GM13976 (cell line): Measurements from ENCODE around the gene MAPK12.
A peak's percentile ranks its signal among the peaks of the same experiment; 100 is the strongest.

Experiments
- DNase-seq: peaks from one replicate; pipeline ENCODE4 v3.0.0; 2012; ENCODE audit warnings: low spot score
- CTCF ChIP-seq: IDR thresholded peaks from 2 replicates; pipeline ENCODE4 v1.5.1; 2012; ENCODE audit warnings: borderline replicate concordance, mild to moderate bottlenecking; ENCODE audit not compliant: insufficient read depth; ENCODE audit errors: extremely low read depth, missing control alignments, control extremely low read depth
- in situ Hi-C: fragments of 300-500 bp; cut with MboI; formaldehyde crosslinking; loops from one replicate; pipeline ENCODE4 v1.12.0; 2022; ENCODE audit warnings: low sequenced_read_pairs, mixed read lengths, inconsistent platforms; ENCODE audit not compliant: unreplicated experiment

MAPK12 gene

GRCh38 chr22:50242406-50242949 lies 19.0 kb downstream of the MAPK12 start:
- no peak for DNase-seq
- in situ Hi-C loops = no loop called here
- TF ChIP-seq CTCF = no peak

GRCh38 chr22:50238755-50239154 lies 22.7 kb downstream of the MAPK12 start:
- in situ Hi-C loops = no loop called here
- DNase-seq = no peak
- TF ChIP-seq CTCF = no peak

- peak; percentile 23 for TF ChIP-seq CTCF
- in situ Hi-C loops = no loop called here
- DNase-seq = no peak
Measured at GRCh38 chr22:50236731-50237409, 24.6 kb downstream of the MAPK12 start.

- no peak for DNase-seq
- no peak for TF ChIP-seq CTCF
- in situ Hi-C loops = no loop called here
Measured at GRCh38 chr22:50233223-50233622, 28.3 kb downstream of the MAPK12 start.

- no peak for TF ChIP-seq CTCF
- DNase-seq = no peak
- in situ Hi-C loops = no loop called here
Measured at GRCh38 chr22:50232481-50233151, 28.9 kb downstream of the MAPK12 start.

GRCh38 chr22:50229370-50229769 lies 32.1 kb downstream of the MAPK12 start:
- in situ Hi-C loops = no loop called here
- DNase-seq = no peak
- TF ChIP-seq CTCF = no peak

- no peak for DNase-seq
- in situ Hi-C loops = no loop called here
- no peak for TF ChIP-seq CTCF
Measured at GRCh38 chr22:50228366-50228765, 33.1 kb downstream of the MAPK12 start.
